ENCODE data around the gene SPOP.

- TF ChIP-seq CTCF (tag by site-specific recombination; IDR thresholded peaks at IDR 0.05) (no peak), ZNF335 (tag by site-specific recombination; conservative IDR thresholded peaks at IDR 0.05) (no peak), MEIS1 (CRISPR knock-in tag; IDR thresholded peaks at IDR 0.05; ENCODE audit: borderline replicate concordance) (no peak), ZNF785 (tag by site-specific recombination; IDR thresholded peaks at IDR 0.05) (no peak), ZFP69B (tag by site-specific recombination; IDR thresholded peaks at IDR 0.05) (no peak), ZNF248 (tag by site-specific recombination; IDR thresholded peaks at IDR 0.05) (no peak), ZNF184 (tag by site-specific recombination; IDR thresholded peaks at IDR 0.05) (no peak), TRIM28 (IDR thresholded peaks at IDR 0.05; ENCODE audit: borderline replicate concordance, low read length) (no peak), ZNF138 (tag by site-specific recombination; IDR thresholded peaks at IDR 0.05; ENCODE audit: borderline replicate concordance) (no peak), ZNF701 (tag by site-specific recombination; IDR thresholded peaks at IDR 0.05) (no peak), KLF9 (tag by site-specific recombination; IDR thresholded peaks at IDR 0.05; ENCODE audit: low read depth) (no peak)
- TF ChIP-seq, protein P1, sequence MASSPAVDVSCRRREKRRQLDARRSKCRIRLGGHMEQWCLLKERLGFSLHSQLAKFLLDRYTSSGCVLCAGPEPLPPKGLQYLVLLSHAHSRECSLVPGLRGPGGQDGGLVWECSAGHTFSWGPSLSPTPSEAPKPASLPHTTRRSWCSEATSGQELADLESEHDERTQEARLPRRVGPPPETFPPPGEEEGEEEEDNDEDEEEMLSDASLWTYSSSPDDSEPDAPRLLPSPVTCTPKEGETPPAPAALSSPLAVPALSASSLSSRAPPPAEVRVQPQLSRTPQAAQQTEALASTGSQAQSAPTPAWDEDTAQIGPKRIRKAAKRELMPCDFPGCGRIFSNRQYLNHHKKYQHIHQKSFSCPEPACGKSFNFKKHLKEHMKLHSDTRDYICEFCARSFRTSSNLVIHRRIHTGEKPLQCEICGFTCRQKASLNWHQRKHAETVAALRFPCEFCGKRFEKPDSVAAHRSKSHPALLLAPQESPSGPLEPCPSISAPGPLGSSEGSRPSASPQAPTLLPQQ (tag by site-specific recombination; IDR thresholded peaks at IDR 0.05): no peak
- TF ChIP-seq, protein P2, sequence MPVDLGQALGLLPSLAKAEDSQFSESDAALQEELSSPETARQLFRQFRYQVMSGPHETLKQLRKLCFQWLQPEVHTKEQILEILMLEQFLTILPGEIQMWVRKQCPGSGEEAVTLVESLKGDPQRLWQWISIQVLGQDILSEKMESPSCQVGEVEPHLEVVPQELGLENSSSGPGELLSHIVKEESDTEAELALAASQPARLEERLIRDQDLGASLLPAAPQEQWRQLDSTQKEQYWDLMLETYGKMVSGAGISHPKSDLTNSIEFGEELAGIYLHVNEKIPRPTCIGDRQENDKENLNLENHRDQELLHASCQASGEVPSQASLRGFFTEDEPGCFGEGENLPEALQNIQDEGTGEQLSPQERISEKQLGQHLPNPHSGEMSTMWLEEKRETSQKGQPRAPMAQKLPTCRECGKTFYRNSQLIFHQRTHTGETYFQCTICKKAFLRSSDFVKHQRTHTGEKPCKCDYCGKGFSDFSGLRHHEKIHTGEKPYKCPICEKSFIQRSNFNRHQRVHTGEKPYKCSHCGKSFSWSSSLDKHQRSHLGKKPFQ (tag by site-specific recombination; IDR thresholded peaks at IDR 0.05): no peak
Measured at GRCh38 chr17:49638818-49639217, 39.1 kb downstream of the SPOP start.
